HepG2 (cell line): Measurements from ENCODE around the gene DNAJC5. TPM values are rescaled to one million over a fixed set of nuclear protein-coding genes. Genes with fewer than 3 reads are reported as not detected.

Experiments used
- ARNTL ChIP-seq: sonication (generic); formaldehyde crosslinking; IDR thresholded peaks from 2 replicates; pipeline ENCODE4 v1.4.0; 2020; ENCODE audit warnings: mild to moderate bottlenecking, missing genetic modification reagents
- CBX1 ChIP-seq: IDR thresholded peaks from one replicate; pipeline ENCODE4 v1.6.1; 2016; ENCODE audit warnings: antibody characterized with exemption, low read depth
- DR1 ChIP-seq: sonication (generic); formaldehyde crosslinking; IDR thresholded peaks from 2 replicates; pipeline ENCODE4 v1.8.0; 2021; ENCODE audit warnings: mild to moderate bottlenecking, missing genetic modification reagents, inconsistent platforms
- EEA1 ChIP-seq: sonication (generic); formaldehyde crosslinking; IDR thresholded peaks from 2 replicates; pipeline ENCODE4 v1.5.1; 2020; ENCODE audit warnings: mild to moderate bottlenecking, missing genetic modification reagents, borderline replicate concordance
- FOXK2 ChIP-seq: fragments of 450-650 bp; IDR thresholded peaks from 2 replicates; pipeline ENCODE4 v1.6.1; 2016
- IKZF4 ChIP-seq: sonication (generic); formaldehyde crosslinking; IDR thresholded peaks from 2 replicates; pipeline ENCODE4 v1.5.1; 2020; ENCODE audit warnings: borderline replicate concordance, mild to moderate bottlenecking, low read depth, missing genetic modification reagents; ENCODE audit errors: not compliant biosample characterization
- KLF9 ChIP-seq: IDR thresholded peaks from 2 replicates; pipeline ENCODE4 v1.6.1; 2016; ENCODE audit warnings: low read depth
- NAIF1 ChIP-seq: sonication (generic); formaldehyde crosslinking; IDR thresholded peaks from 2 replicates; pipeline ENCODE4 v1.5.0; 2020; ENCODE audit warnings: mild to moderate bottlenecking, missing genetic modification reagents, borderline replicate concordance
- POGZ ChIP-seq: sonication (generic); formaldehyde crosslinking; IDR thresholded peaks from 2 replicates; pipeline ENCODE4 v1.4.0; 2020; ENCODE audit warnings: mild to moderate bottlenecking, missing genetic modification reagents
- RFXANK ChIP-seq: IDR thresholded peaks from 2 replicates; pipeline ENCODE4 v1.6.1; 2016
- SAP130 ChIP-seq: IDR thresholded peaks from 2 replicates; pipeline ENCODE4 v1.6.1; 2016; ENCODE audit warnings: low read depth
- TFDP1 ChIP-seq: IDR thresholded peaks from 2 replicates; pipeline ENCODE4 v1.6.1; 2016; ENCODE audit warnings: missing compliant biosample characterization, missing genetic modification reagents, borderline replicate concordance
- ZFP90 ChIP-seq: sonication (generic); formaldehyde crosslinking; IDR thresholded peaks from 2 replicates; pipeline ENCODE4 v1.8.0; 2022; ENCODE audit warnings: missing genetic modification reagents, mild to moderate bottlenecking, inconsistent platforms, borderline replicate concordance
- ZNF282 ChIP-seq: fragments of 450-650 bp; IDR thresholded peaks from 2 replicates; pipeline ENCODE4 v1.6.1; 2018; ENCODE audit not compliant: partially characterized antibody
- ZNF543 ChIP-seq: sonication (generic); formaldehyde crosslinking; IDR thresholded peaks from 2 replicates; pipeline ENCODE4 v1.4.0; 2020; ENCODE audit warnings: mild to moderate bottlenecking, missing genetic modification reagents
- ZNF574 ChIP-seq: sonication (generic); formaldehyde crosslinking; IDR thresholded peaks from 2 replicates; pipeline ENCODE4 v1.4.0; 2020; ENCODE audit warnings: missing genetic modification reagents
- ZNF646 ChIP-seq: sonication (generic); formaldehyde crosslinking; IDR thresholded peaks from 2 replicates; pipeline ENCODE4 v1.9.0; 2021; ENCODE audit warnings: mild to moderate bottlenecking, missing genetic modification reagents
- ZNF781 ChIP-seq: sonication (generic); formaldehyde crosslinking; IDR thresholded peaks from 2 replicates; pipeline ENCODE4 v1.5.1; 2020; ENCODE audit warnings: borderline replicate concordance, mild to moderate bottlenecking, missing genetic modification reagents; ENCODE audit errors: not compliant biosample characterization
- ZNF878 ChIP-seq: sonication (generic); formaldehyde crosslinking; IDR thresholded peaks from 2 replicates; pipeline ENCODE4 v1.8.1; 2023; ENCODE audit warnings: mild to moderate bottlenecking, missing genetic modification reagents, moderate library complexity
- polyA plus RNA-seq, 8 experiments: library from polyadenylated mRNA; depleted of rRNA in 3 of 8; stranded (reverse) in 7 of 8; unstranded in 1 of 8; fragments of >200 nt; fragmentation: Illumina TruSeq in 4 of 8; extraction: Trizol in 4 of 8; gene quantifications; 2 replicates each; pipeline versions ENCODE4 v1.2.1 to v1.2.3, GENCODE V29; 2011 to 2016; ENCODE audit warnings: low read depth in 4 of 8, missing spikeins in 1 of 8, mixed read lengths in 1 of 8; ENCODE audit not compliant: insufficient read depth in 1 of 8
- total RNA-seq, 5 experiments: library from RNA; depleted of rRNA; stranded (reverse); fragments of >200 nt; fragmentation: Illumina TruSeq; extraction: Trizol; gene quantifications; 2 replicates each; pipeline ENCODE4 v1.2.3, GENCODE V29; 2016; ENCODE audit warnings: low read depth in 1 of 5

Gene DNAJC5
- total and polyA plus RNA-seq, 2 of the 13 experiments (the other 11 are each of a cell fraction or from before 2014, with no cell fraction given), result 42.8 to 64.5 TPM

DNA sequence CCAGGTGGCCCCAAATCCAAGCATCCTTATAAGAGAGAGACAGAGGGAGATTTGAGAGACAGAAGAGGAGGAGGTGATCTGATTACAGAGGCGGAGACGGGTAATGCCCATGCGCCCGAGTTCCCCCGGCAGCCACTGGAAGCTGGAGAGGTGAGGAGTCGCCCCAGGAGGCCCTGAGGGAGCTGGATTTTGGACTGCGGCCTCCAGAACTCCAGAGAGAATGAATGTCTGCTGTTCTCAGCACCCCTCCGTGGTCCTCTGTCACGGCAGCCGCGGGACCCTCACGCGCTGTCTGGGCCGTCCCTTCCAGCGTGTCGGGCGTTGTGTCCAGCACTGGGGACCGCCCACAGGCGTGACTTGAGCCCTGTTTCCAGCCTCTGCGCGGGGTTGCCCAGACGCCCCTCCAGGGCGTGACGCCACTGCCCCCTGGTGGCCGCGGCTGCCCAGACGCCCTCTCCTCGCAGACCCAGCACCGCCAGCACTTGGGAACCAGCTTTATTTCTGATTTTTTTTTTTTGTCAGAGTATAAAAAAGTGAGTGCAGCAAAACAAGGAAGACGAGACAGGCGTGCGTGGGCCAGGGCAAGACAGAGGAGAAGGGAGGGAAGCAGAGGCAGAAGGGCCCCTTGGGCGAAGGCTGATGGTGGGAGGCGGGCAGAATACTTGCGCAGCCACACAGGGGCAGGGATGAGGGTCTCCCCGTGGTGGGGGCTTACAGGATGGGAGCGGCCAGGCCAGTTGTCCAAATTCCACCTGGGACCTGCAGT is 78.9 kb downstream of the DNAJC5 start (continued):
- no peak for TF ChIP-seq ZNF646
- TF ChIP-seq KLF9 (CRISPR knock-in tag), result peak; percentile 90; the same call in 1 of the 2 replicates
- peak; percentile 86; the same call in 1 of the 2 replicates for TF ChIP-seq ZNF543 (CRISPR knock-in tag)
- TF ChIP-seq ZNF878 (CRISPR knock-in tag), result no peak
- peak; percentile 78 for TF ChIP-seq DR1 (CRISPR knock-in tag)
- 0 out of 2 replicates have a peak, but pooled peaks have one; percentile 57 for TF ChIP-seq NAIF1 (CRISPR knock-in tag)
- TF ChIP-seq IKZF4 (CRISPR knock-in tag), result peak; percentile 34
- TF ChIP-seq TFDP1 (CRISPR knock-in tag), result peak; percentile 60; the same call in 1 of the 2 replicates
- TF ChIP-seq ZNF574 (CRISPR knock-in tag), result peak; percentile 84
- peak; percentile 97; the same call in 1 of the 2 replicates for TF ChIP-seq EEA1 (CRISPR knock-in tag)
- TF ChIP-seq CBX1, result peak; percentile 80
- no peak for TF ChIP-seq FOXK2
- peak; percentile 97 for TF ChIP-seq ZFP90 (CRISPR knock-in tag)
- TF ChIP-seq POGZ (CRISPR knock-in tag), result peak; percentile 56; the same call in 1 of the 2 replicates
- TF ChIP-seq ARNTL (CRISPR knock-in tag), result peak; percentile 86
- TF ChIP-seq ZNF781 (CRISPR knock-in tag), result peak; percentile 86
- TF ChIP-seq RFXANK (CRISPR knock-in tag), result 0 out of 2 replicates have a peak, but pooled peaks have one; percentile 83
- peak; percentile 97 for TF ChIP-seq SAP130 (CRISPR knock-in tag)
- TF ChIP-seq ZNF282, result no peak
